ENCODE results near the gene PRPF19.

The PRPF19 gene

GRCh38 chr11:60937144-60937527 is 30.8 kb upstream of the PRPF19 start:
- DNase-seq, result no peak

- DNase-seq, result no peak
These were observed 30.2 kb upstream of the PRPF19 start for GRCh38 chr11:60936467-60937143.

GRCh38 chr11:60935676-60936442 is 29.5 kb upstream of the PRPF19 start:
- no peak for DNase-seq

DNA sequence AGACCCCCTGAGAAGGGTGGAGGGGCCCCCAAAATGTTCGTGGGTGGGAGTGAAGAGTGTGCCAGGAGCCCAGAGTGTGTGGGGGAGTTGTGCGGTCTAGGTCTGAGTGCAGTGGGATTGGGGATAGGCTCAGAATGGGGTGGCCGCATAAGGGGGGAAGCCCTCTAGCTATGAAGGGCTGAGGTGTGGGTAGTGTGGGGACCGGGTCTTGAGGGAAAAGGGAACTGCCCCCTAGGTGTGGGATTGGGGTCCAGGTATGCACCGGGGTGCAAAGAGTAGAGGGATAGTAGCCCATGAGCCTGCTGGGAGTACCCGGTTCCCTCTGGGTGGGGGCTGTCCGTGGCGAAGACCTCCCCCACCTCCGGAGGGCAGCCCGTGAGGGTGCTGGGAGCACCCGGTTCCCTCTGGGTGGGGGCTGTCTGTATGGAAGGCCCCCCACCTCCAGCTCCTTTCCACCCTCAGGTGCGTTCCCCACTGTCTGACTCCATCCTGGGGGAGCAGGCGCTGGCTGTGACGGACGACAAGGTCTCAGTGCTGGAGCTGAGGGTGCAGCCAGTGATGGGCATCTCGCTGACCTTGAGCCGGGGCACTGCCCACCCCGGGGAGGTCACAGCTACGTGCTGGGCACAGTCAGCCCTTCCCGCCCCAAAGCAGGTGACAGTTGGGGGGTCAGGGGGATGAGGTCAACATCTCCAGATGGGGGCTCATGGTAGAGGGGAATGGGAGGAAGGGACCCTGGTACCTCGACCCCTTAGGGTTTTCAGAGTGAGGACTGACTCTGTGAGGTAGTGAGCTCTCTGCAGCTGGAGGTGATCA is 28.6 kb upstream of the PRPF19 start:
- DNase-seq, result no peak

DNA sequence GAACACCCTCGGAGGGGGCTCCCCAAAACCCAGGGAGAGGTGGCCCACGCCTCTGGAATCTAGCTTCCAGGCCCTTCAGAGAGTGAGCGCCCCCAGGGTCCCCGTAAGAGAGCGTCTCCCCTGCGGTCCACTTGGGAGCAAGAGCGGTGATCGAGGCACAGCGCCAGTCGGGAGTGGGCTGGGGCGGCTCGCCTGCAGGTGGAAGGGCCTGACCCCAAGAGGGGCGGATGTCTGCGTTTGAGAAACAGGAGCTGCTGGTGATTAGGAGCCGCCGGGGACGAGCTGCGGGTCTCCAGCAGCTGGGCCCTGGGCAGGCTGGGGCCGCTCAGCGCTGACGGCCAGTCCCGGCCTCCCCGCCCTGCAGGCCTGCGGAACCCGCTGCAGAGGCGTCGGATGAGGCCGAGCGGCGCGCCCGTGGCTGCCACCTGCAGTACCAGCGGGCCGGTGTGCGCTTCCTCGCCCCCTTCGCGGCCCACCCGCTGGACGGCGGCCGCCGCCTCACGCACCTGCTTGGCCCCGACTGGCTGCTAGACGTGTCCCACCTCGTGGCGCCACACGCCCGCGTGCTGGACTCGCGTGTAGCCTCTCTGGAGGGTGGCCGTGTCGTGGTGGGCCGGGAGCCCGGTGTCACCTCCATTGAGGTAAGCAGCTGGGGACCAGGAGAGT is 27.9 kb upstream of the PRPF19 start:
- DNase-seq, result no peak

DNA sequence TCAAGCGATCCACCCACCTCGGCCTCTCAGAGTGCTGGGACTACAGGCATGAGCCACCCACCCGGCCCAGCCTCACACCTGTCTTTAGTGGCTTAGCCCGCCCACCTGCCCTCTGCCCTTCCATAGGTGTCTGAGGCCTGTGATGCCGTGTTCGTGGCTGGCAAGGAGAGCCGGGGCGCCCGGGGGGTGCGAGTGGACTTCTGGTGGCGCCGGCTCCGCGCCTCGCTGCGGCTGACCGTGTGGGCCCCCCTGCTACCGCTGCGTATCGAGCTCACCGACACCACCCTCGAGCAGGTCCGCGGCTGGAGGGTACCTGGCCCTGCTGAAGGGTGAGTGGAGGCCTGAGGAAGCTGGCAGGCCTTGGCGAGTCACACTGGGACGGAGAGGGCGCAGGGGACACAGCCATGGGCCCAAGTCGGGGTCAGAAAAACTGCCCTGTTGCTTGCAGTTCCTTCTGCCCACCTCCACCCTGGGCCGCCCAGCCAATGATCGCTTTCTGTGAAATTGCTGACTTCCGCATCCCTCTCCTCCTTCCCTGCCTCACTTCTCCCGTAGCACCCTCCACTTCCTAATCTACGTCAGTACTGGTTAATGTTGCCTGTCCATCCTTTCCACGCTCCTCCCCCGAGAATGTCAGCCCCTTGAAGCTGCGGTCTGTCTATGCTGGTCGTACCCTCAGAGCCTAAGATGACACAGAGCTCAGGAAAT is 27.2 kb upstream of the PRPF19 start:
- DNase-seq, result no peak

DNA sequence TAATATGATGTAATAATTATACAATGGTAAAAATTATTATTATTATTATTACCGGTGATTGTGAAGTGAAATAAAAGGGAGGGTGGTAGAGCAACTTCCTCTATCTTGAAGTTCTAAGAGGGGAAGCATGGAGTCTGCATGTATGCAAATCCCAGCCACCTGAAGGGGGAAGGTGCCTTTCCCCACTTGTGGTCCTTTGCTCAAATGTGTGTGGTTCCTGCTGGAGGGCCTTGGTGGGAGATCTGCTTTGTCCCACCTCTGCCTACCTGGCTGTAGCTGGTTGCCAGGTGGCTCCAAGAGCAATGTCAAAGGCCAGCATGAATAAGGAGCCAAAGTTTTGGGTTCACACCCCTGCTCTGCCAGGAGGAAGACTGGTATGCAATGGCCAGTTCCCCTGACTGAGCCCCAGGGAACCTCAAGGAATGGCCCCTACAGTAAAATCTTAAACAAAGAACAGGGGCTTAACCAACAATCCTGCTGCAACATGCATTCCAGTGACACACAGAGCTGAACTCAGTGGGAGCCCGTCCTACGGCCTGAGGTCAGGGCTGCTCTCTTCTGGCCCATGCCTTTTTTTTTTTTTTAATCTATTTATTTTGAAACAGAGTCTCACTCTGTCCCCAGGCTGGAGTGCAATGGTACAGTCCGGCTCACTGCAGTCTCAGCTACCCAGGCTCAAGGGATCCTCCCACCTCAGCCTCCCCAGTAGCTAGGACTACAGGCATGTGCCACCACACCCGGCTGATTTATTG is 26.4 kb upstream of the PRPF19 start:
- DNase-seq, result no peak

GRCh38 chr11:60931917-60932316 is 25.5 kb upstream of the PRPF19 start:
- no peak for DNase-seq

- no peak for DNase-seq
These were observed 24.0 kb upstream of the PRPF19 start for GRCh38 chr11:60930394-60930793.

DNA sequence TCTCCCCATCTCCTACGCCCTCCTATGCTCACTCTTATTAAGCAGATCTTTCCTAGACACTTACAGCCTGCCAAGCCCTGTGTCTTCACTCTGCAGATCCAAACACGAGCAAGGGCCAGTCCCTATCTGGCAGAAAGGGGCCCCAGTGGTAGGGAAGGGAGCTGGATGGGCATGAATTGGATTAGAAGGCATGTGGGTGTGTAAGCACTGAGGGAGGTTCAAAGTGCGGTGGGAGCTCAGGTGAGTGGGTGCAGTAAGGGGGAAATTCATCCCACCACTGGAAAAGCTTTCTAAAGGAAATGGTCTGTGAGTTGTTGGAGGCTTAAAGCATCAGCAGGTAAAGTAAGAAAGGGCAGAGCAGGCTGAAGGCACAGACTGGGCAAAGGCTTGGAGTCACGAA is 23.4 kb upstream of the PRPF19 start:
- no peak for DNase-seq

DNA sequence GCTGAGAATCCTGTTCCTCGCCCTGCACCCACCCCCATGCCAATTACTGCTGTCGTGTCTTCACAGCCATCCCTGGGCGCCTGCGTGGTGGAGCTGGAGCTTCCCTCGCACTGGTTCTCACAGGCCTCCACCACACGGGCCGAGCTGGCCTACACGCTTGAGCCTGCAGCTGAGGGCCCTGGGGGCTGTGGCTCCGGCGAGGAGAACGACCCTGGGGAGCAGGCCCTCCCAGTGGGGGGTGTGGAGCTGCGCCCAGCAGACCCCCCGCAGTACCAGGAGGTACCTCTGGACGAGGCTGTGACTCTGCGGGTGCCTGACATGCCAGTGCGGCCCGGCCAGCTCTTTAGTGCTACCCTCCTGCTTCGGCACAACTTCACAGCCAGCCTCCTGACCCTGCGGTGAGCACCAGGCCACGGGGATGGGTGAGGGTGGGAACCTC is 22.2 kb upstream of the PRPF19 start:
- no peak for DNase-seq

GRCh38 chr11:60927600-60927999 is 21.2 kb upstream of the PRPF19 start:
- DNase-seq, result no peak

GRCh38 chr11:60927061-60927592 is 20.7 kb upstream of the PRPF19 start:
- no peak for DNase-seq

DNA sequence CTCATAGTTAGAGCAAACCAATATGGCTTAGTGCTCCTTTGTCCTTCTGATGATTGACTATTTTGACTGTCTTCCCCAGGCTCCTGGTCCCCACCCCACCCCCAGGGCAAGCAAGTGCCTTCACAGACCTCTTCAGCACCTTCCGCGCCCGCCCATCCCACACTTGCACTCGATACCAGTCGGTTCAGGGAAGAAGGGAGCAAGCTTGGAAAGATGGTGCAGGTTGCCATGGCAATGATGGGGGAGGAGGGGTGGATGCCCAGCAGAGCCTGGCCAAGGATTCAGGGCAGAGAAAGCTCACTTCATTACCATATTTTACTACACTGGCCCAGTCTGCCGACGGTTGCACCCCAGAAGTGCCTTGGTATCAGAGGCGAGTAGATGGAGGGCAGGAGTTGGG is 20.1 kb upstream of the PRPF19 start:
- peak; percentile 21 for DNase-seq

DNA sequence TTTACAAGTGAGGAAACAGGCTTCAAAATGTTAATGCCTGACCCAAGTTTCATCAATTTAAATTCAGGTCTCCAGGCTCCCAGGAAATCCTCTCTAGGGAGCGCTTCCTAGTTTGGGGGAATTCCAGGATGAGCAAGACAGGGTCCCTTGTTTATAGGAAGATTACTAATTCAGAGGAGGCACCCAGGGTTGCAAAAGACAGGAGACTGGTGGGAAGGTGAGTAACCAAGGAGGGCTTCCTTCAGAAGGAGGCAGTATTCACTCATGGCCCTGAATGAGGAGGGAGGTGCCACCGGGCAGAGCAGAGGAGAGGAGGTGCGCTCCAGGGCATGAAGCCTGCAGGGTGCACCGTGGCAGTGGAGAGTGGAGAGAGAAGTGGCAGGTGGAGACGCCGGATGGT is 19.5 kb upstream of the PRPF19 start:
- peak; percentile 57 for DNase-seq

DNA sequence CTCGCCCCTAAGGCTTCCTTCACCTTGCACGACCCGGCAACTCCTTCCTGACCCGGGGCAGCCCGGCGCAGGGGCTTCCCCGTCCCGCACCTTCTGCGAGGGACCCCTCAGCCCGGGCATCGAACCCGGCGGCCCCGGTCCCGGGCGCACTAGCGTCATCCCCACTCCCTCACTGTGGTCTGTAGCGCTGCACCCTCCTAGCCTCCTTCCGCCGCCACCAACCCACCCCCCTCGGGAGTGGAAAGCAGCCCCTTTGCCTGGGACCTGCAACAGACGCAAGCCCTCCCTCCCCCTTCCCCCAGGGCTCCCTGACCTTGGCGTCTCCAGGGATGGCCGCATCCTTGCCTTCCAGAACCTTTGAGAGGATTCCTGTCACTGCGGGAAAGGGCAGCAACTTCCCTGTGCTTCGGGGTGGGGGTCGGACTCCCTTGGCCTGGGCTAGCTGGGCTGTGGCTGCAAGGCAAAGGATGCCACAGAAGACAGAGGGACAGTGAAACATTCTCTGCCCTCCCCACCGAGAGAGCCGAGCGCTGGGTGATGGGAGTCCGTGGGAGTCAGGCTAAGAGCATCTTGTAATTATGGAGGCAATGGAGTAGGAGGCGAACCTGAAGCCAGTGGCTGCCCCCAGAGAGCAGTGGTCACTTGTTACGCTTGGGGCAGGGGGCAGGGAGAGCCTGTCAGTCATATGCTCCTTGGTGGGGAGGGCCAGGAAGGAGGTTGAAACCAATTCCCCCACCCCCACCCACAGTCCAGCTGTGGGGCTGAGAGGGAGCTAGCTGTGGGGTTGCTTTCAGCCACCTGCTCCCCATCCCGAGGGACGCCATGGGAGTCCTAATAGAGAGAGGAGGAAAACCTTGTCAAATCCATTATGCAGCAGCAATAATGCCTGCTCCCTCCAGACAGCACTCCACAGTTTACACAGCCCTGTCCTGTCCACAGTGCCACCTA is 18.8 kb upstream of the PRPF19 start:
- DNase-seq, result peak; percentile 57

- DNase-seq, result peak; percentile 91
These were observed 17.9 kb upstream of the PRPF19 start, which contains the start of gene TMEM132A for GRCh38 chr11:60924110-60924905. Gene TMEM132A, plus strand, starts transcription at chr11:60924460. Its CDS starts 174 bp downstream, at chr11:60924634.

- no peak for DNase-seq
These were observed 17.4 kb upstream of the PRPF19 start for GRCh38 chr11:60923800-60924109.

- DNase-seq, result no peak
These were observed 16.9 kb upstream of the PRPF19 start for GRCh38 chr11:60923326-60923725.
